WTC11 (cell line): ENCODE results near the gene RPS6KA2. TPM values are rescaled to one million over a fixed set of nuclear protein-coding genes. Genes with fewer than 3 reads are reported as not detected.

ENCODE experiments used
- ATAC-seq: fragments of 200-7000 bp; cut with Tn5 transposase; 2 replicates; pipeline ENCODE4 v1.10.0; 2021; ENCODE audit warnings: mild to moderate bottlenecking, moderate library complexity
- CTCF ChIA-PET: fragments of 300-600 bp; sonication (Branson Sonifier 250); formaldehyde crosslinking; loops from one replicate; lab custom pipeline; 2021; ENCODE audit warnings: antibody characterized with exemption; lab: Charles Lee
- POLR2A ChIA-PET: fragments of 350-600 bp; sonication (Branson Sonifier 250); formaldehyde crosslinking; loops from one replicate; lab custom pipeline; 2021; ENCODE audit warnings: antibody characterized with exemption; lab: Charles Lee
- DNase-seq: peaks from one replicate; pipeline ENCODE4 v3.0.0; 2021; ENCODE audit warnings: low spot score
- H3K27ac Mint-ChIP-seq: 2 replicates; pipeline ENCODE4 v1.8.0; 2021; ENCODE audit warnings: mixed read lengths
- H3K27me3 Mint-ChIP-seq: 2 replicates; pipeline ENCODE4 v1.8.0; 2021; ENCODE audit warnings: low read depth, mild to moderate bottlenecking, moderate library complexity, mixed read lengths
- H3K36me3 Mint-ChIP-seq: 2 replicates; pipeline ENCODE4 v1.8.0; 2021; ENCODE audit warnings: mixed read lengths
- H3K4me1 Mint-ChIP-seq: 2 replicates; pipeline ENCODE4 v1.8.0; 2022; ENCODE audit warnings: mixed read lengths
- H3K4me3 Mint-ChIP-seq: 2 replicates; pipeline ENCODE4 v1.8.0; 2021; ENCODE audit warnings: mild to moderate bottlenecking, moderate library complexity, mixed read lengths
- H3K9me3 Mint-ChIP-seq: 2 replicates; pipeline ENCODE4 v1.8.0; 2021; ENCODE audit warnings: mixed read lengths
- E2F1 ChIP-seq: sonication (generic); formaldehyde crosslinking; IDR thresholded peaks from 2 replicates; pipeline ENCODE4 v1.8.0; 2022; ENCODE audit warnings: mild to moderate bottlenecking, missing genetic modification reagents
- E2F5 ChIP-seq: sonication (generic); formaldehyde crosslinking; IDR thresholded peaks from 2 replicates; pipeline ENCODE4 v1.8.1; 2022; ENCODE audit warnings: mild to moderate bottlenecking, moderate library complexity, missing genetic modification reagents
- FOXK1 ChIP-seq: sonication (generic); formaldehyde crosslinking; IDR thresholded peaks from 2 replicates; pipeline ENCODE4 v1.8.0; 2022; ENCODE audit warnings: mild to moderate bottlenecking, moderate library complexity, missing genetic modification reagents
- GABPB1 ChIP-seq: sonication (generic); formaldehyde crosslinking; IDR thresholded peaks from 2 replicates; pipeline ENCODE4 v1.8.1; 2023; ENCODE audit warnings: mild to moderate bottlenecking, missing genetic modification reagents
- HMGA2 ChIP-seq: fragments of 250-450 bp; sonication (Bioruptor Pico); IDR thresholded peaks from 2 replicates; pipeline ENCODE4 v1.4.0; 2021; ENCODE audit warnings: mild to moderate bottlenecking, moderate library complexity
- JUN ChIP-seq: sonication (generic); formaldehyde crosslinking; IDR thresholded peaks from 2 replicates; pipeline ENCODE4 v1.8.0; 2023; ENCODE audit warnings: mild to moderate bottlenecking, missing genetic modification reagents
- MXD4 ChIP-seq: fragments of 250-450 bp; sonication (Bioruptor Pico); IDR thresholded peaks from 2 replicates; pipeline ENCODE4 v1.8.0; 2021; ENCODE audit warnings: mild to moderate bottlenecking, moderate library complexity, borderline replicate concordance
- PRRX2 ChIP-seq: fragments of 250-450 bp; sonication (Bioruptor Pico); IDR thresholded peaks from 2 replicates; pipeline ENCODE4 v1.8.0; 2021; ENCODE audit warnings: mild to moderate bottlenecking
- USF2 ChIP-seq: sonication (generic); formaldehyde crosslinking; IDR thresholded peaks from 2 replicates; pipeline ENCODE4 v1.8.1; 2023; ENCODE audit warnings: mild to moderate bottlenecking, missing genetic modification reagents, moderate library complexity
- ZNF219 ChIP-seq: sonication (generic); formaldehyde crosslinking; IDR thresholded peaks from 2 replicates; pipeline ENCODE4 v1.8.0; 2023; ENCODE audit warnings: missing genetic modification reagents, mild to moderate bottlenecking, borderline replicate concordance
- ZNF232 ChIP-seq: sonication (generic); formaldehyde crosslinking; IDR thresholded peaks from 2 replicates; pipeline ENCODE4 v1.8.0; 2022; ENCODE audit warnings: mild to moderate bottlenecking, missing genetic modification reagents
- ZNF512 ChIP-seq: sonication (generic); formaldehyde crosslinking; IDR thresholded peaks from 2 replicates; pipeline ENCODE4 v1.8.1; 2022; ENCODE audit warnings: missing genetic modification reagents, borderline replicate concordance
- total RNA-seq: library from RNA; stranded (reverse); gene quantifications from 3 replicates; pipeline ENCODE4 v1.2.3, GENCODE V29; 2021
- TF ChIP-seq, protein P1 (sequence below): fragments of 250-450 bp; sonication (Bioruptor Pico); IDR thresholded peaks from 2 replicates; pipeline ENCODE4 v1.8.0; 2021; ENCODE audit warnings: mild to moderate bottlenecking
- TF ChIP-seq, protein P2 (sequence below): sonication (generic); formaldehyde crosslinking; IDR thresholded peaks from 2 replicates; pipeline ENCODE4 v1.8.1; 2023; ENCODE audit warnings: mild to moderate bottlenecking, moderate library complexity, missing genetic modification reagents
- TF ChIP-seq, protein P3 (sequence below): sonication (generic); formaldehyde crosslinking; IDR thresholded peaks from 2 replicates; pipeline ENCODE4 v1.8.0; 2022; ENCODE audit warnings: mild to moderate bottlenecking, missing genetic modification reagents
- TF ChIP-seq, protein P4 (sequence below): sonication (generic); formaldehyde crosslinking; IDR thresholded peaks from 2 replicates; pipeline ENCODE4 v1.8.0; 2022; ENCODE audit warnings: missing genetic modification reagents

RPS6KA2 gene
- total RNA-seq, 1 experiment from 2014 or later, result 24.2 TPM

DNA sequence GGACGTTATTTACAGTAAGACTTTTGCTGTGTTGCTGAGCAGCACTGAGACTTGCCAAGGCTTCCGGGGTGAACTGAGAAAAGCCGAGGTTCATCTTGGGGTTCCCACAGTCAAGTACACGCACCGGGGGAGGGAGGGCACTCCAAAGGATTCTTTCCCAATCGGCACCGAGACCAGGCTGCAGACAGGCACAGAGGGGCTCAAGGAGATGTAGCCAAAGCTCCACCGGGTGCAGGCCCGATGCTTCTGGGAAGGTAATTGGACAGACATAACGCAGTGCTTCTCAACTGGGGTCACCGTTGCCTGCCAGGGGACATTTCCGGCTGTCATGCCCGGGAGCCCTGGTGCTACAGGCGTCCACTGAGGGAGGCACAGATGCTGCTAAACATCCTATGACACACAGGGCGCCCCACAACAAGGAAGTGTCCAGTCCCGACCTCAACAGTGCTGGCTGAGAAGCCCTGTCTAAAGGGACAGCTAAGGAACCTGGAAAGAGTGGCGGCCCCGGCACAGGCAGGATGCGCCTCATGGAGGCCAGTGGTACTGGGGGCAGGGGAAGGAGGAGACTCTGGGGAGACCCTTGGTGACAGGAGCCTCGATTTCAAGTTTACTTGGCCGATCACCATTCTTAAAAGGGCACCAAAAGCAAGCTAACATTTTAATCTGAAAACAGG lies 133.5 kb downstream of the RPS6KA2 start (continued):
- TF ChIP-seq E2F5 (CRISPR knock-in tag) (no peak), FOXK1 (CRISPR knock-in tag) (no peak), ZNF232 (no peak)
- TF ChIP-seq, protein P1, sequence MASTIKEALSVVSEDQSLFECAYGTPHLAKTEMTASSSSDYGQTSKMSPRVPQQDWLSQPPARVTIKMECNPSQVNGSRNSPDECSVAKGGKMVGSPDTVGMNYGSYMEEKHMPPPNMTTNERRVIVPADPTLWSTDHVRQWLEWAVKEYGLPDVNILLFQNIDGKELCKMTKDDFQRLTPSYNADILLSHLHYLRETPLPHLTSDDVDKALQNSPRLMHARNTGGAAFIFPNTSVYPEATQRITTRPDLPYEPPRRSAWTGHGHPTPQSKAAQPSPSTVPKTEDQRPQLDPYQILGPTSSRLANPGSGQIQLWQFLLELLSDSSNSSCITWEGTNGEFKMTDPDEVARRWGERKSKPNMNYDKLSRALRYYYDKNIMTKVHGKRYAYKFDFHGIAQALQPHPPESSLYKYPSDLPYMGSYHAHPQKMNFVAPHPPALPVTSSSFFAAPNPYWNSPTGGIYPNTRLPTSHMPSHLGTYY, result no peak

DNA sequence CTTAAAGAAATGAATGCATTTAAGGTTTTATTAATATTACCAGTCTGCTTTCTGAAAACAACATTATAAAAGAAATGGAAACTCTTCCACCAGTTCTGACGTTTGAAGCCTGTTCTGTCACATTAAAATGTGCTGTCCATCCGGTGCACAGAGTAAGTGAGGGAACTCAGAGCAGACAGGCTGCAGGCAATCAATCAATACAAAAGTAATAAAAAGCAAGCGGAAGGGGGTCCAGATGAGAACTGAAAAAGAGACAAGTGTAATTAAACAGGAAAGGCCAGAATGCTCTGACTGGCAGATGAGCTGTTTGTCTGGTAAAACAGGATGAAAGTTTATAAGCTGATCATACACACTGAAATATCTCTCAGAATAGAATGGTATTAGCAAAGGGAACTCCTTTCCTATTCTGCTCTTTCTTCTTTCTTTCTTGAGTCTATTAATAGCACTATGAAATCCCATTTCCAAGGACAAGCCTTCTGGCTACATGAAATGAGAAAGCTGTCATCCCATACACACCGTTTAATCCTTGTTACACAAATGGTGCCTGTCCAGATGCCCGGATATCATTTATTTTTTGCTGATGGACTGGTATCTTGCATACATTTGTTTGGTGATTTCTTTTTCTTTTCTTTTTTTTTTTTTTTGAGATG lies 134.8 kb downstream of the RPS6KA2 start:
- Mint-ChIP-seq H3K36me3 (peaks cover 9% of the 10 kb centered on the region), H3K27ac (no peak overlapping the region; the same call in 1 of the 2 replicates), H3K27me3 (no peaks in the 10 kb centered on the region), H3K4me3 (no peak overlapping the region), H3K9me3 (no peaks in the 10 kb centered on the region), H3K4me1 (peaks cover 28% of the 10 kb centered on the region)
- TF ChIP-seq USF2 (CRISPR knock-in tag) (no peak), ZNF512 (CRISPR knock-in tag) (no peak), HMGA2 (CRISPR knock-in tag) (no peak), GABPB1 (CRISPR knock-in tag) (no peak), ZNF219 (CRISPR knock-in tag) (no peak), PRRX2 (no peak), MXD4 (CRISPR knock-in tag) (no peak), JUN (CRISPR knock-in tag) (no peak), E2F1 (CRISPR knock-in tag) (no peak)
- TF ChIP-seq, protein P2, sequence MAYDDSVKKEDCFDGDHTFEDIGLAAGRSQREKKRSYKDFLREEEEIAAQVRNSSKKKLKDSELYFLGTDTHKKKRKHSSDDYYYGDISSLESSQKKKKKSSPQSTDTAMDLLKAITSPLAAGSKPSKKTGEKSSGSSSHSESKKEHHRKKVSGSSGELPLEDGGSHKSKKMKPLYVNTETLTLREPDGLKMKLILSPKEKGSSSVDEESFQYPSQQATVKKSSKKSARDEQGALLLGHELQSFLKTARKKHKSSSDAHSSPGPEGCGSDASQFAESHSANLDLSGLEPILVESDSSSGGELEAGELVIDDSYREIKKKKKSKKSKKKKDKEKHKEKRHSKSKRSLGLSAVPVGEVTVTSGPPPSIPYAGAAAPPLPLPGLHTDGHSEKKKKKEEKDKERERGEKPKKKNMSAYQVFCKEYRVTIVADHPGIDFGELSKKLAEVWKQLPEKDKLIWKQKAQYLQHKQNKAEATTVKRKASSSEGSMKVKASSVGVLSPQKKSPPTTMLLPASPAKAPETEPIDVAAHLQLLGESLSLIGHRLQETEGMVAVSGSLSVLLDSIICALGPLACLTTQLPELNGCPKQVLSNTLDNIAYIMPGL (CRISPR knock-in tag), result no peak
- TF ChIP-seq, protein P3, sequence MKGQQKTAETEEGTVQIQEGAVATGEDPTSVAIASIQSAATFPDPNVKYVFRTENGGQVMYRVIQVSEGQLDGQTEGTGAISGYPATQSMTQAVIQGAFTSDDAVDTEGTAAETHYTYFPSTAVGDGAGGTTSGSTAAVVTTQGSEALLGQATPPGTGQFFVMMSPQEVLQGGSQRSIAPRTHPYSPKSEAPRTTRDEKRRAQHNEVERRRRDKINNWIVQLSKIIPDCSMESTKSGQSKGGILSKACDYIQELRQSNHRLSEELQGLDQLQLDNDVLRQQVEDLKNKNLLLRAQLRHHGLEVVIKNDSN (CRISPR knock-in tag), result no peak
- TF ChIP-seq, protein P4, sequence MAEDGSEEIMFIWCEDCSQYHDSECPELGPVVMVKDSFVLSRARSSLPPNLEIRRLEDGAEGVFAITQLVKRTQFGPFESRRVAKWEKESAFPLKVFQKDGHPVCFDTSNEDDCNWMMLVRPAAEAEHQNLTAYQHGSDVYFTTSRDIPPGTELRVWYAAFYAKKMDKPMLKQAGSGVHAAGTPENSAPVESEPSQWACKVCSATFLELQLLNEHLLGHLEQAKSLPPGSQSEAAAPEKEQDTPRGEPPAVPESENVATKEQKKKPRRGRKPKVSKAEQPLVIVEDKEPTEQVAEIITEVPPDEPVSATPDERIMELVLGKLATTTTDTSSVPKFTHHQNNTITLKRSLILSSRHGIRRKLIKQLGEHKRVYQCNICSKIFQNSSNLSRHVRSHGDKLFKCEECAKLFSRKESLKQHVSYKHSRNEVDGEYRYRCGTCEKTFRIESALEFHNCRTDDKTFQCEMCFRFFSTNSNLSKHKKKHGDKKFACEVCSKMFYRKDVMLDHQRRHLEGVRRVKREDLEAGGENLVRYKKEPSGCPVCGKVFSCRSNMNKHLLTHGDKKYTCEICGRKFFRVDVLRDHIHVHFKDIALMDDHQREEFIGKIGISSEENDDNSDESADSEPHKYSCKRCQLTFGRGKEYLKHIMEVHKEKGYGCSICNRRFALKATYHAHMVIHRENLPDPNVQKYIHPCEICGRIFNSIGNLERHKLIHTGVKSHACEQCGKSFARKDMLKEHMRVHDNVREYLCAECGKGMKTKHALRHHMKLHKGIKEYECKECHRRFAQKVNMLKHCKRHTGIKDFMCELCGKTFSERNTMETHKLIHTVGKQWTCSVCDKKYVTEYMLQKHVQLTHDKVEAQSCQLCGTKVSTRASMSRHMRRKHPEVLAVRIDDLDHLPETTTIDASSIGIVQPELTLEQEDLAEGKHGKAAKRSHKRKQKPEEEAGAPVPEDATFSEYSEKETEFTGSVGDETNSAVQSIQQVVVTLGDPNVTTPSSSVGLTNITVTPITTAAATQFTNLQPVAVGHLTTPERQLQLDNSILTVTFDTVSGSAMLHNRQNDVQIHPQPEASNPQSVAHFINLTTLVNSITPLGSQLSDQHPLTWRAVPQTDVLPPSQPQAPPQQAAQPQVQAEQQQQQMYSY (CRISPR knock-in tag), result no peak
- TF ChIP-seq, protein P1, result no peak
- DNase-seq (no peak), ATAC-seq (no peak)
- ChIA-PET POLR2A (no interaction called here), CTCF (no interaction called here)
